K562 (cell line): Measurements from ENCODE around the gene CABP7. TPM values are rescaled to one million over a fixed set of nuclear protein-coding genes. Genes with fewer than 3 reads are reported as not detected.

Experiments
- BCOR ChIP-seq: fragments of 450-650 bp; IDR thresholded peaks from 2 replicates; pipeline ENCODE4 v1.6.1; 2016
- KAT7 ChIP-seq: sonication (generic); formaldehyde crosslinking; IDR thresholded peaks from 2 replicates; pipeline ENCODE4 v1.8.0; 2022; ENCODE audit warnings: missing genetic modification reagents, mild to moderate bottlenecking, borderline replicate concordance
- MBD1 ChIP-seq: fragments of 250-450 bp; sonication (Bioruptor Pico); IDR thresholded peaks from 2 replicates; pipeline ENCODE4 v1.8.0; 2022; ENCODE audit warnings: inconsistent platforms
- POLR2AphosphoS2 ChIP-seq: IDR thresholded peaks from 2 replicates; pipeline ENCODE4 v1.6.1; 2012; ENCODE audit warnings: low read length, improper control_type of control experiment
- ZBTB1 ChIP-seq: sonication (generic); formaldehyde crosslinking; IDR thresholded peaks from 2 replicates; pipeline ENCODE4 v1.8.1; 2023; ENCODE audit warnings: missing genetic modification reagents, low read depth, mild to moderate bottlenecking, borderline replicate concordance
- polyA plus RNA-seq, 8 experiments: library from polyadenylated mRNA; depleted of rRNA in 4 of 8; stranded (reverse) in 5 of 8; unstranded in 3 of 8; fragments of >200 nt; fragmentation: Nextera tagmentation in 2 of 8; fragmentation: Illumina TruSeq in 1 of 8; extraction: Ambion mirVana in 2 of 8; extraction: Trizol in 1 of 8; gene quantifications; 2 replicates each; pipeline versions ENCODE4 v1.2.1 to v1.2.3, GENCODE V29; 2011 to 2014; ENCODE audit warnings: inconsistent platforms in 1 of 8, missing spikeins in 1 of 8
- total RNA-seq, 7 experiments: library from RNA; depleted of rRNA in 6 of 7; stranded (reverse); fragments of >200 nt in 6 of 7; fragmentation: Illumina TruSeq in 2 of 7; extraction: Trizol in 2 of 7; gene quantifications; 2 replicates each; pipeline versions ENCODE4 v1.2.1 to v1.2.3, GENCODE V29; 2011 to 2021; ENCODE audit warnings: low replicate concordance in 1 of 7
- TF ChIP-seq, protein P1 (sequence below): fragments of 450-650 bp; IDR thresholded peaks from 2 replicates; pipeline ENCODE4 v1.6.1; 2016; ENCODE audit warnings: antibody characterized with exemption

The CABP7 gene
- total and polyA plus RNA-seq, 9 of the 15 experiments (the other 6 are each of a cell fraction or from before 2014, with no cell fraction given), result not detected

DNA sequence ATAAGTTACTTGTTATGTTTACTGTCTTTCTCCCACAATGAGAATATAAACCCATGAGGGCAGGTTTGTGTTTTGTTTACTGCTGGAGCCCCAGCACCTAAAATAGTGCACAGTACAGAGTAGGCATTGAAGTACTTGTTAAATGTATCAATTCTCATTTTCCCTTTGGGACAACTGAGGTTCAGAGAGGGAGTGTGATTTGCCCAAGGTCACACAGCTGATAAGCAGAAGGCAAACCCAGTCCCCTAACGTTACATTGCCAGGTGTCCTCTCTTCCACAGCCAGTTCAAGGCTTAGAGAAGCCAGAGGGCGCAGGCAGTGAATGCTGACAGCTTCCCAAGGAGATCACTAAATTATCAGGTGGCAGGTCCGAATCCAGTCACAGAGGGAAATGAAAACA lies 30.2 kb downstream of the CABP7 start (continued):
- TF ChIP-seq, protein P1, sequence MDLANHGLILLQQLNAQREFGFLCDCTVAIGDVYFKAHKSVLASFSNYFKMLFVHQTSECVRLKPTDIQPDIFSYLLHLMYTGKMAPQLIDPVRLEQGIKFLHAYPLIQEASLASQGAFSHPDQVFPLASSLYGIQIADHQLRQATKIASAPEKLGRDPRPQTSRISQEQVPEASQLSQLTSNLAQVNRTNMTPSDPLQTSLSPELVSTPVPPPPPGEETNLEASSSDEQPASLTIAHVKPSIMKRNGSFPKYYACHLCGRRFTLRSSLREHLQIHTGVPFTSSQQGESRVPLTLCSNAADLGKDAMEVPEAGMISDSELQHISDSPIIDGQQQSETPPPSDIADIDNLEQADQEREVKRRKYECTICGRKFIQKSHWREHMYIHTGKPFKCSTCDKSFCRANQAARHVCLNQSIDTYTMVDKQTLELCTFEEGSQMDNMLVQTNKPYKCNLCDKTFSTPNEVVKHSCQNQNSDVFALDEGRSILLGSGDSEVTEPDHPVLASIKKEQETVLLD, result no peak
- peak; percentile 65; the same call in 1 of the 2 replicates for TF ChIP-seq BCOR
- TF ChIP-seq MBD1, result no peak
- TF ChIP-seq KAT7 (CRISPR knock-in tag), result no peak
- no peak for TF ChIP-seq POLR2AphosphoS2
- TF ChIP-seq ZBTB1 (CRISPR knock-in tag), result no peak
